ENCODE results near the gene CREBZF.

- TF ChIP-seq CTCF (conservative IDR thresholded peaks at IDR 0.05; ENCODE audit: low read length) (no peak), EZH2phosphoT487 (IDR thresholded peaks at IDR 0.05; ENCODE audit: borderline replicate concordance) (no peak)
Measured at GRCh38 chr11:85643191-85643614, 21.7 kb downstream of the CREBZF start.

All from Loucy (cell line).